Prostate gland (tissue), 2 donors: ENCODE data around the gene POFUT1. TPM values are rescaled to one million over a fixed set of nuclear protein-coding genes. Genes with fewer than 3 reads are reported as not detected.

Source experiments
- DNase-seq: peaks from one replicate; pipeline ENCODE4 v3.0.0-alpha.2; 2019; ENCODE audit warnings: low spot score
- H3K27ac ChIP-seq, 2 donors: fragments of 200-600 bp; sonication (generic); 2 replicates each; pipeline ENCODE4 v1.5.1; 2017 to 2019
- H3K27me3 ChIP-seq: fragments of 200-600 bp; sonication (generic); replicated peaks from 2 replicates; pipeline ENCODE4 v1.5.1; 2019; ENCODE audit not compliant: insufficient read depth
- H3K36me3 ChIP-seq, 2 donors: fragments of 200-600 bp; sonication (generic); 1 replicate in 1 of 2; 2 replicates in 1 of 2; pipeline versions ENCODE4 v1.5.1 to v1.8.1; 2017 to 2019
- H3K4me1 ChIP-seq: fragments of 200-600 bp; sonication (generic); replicated peaks from 2 replicates; pipeline ENCODE4 v1.5.1; 2019
- H3K4me3 ChIP-seq, 2 donors: fragments of 200-600 bp; sonication (generic); 2 replicates each; pipeline ENCODE4 v1.5.1; 2017 to 2019
- H3K9me3 ChIP-seq: fragments of 200-600 bp; sonication (generic); 2 replicates; pipeline ENCODE4 v1.5.1; 2017
- POLR2A ChIP-seq: fragments of 450-650 bp; IDR thresholded peaks from one replicate; pipeline ENCODE4 v1.6.1; 2016; ENCODE audit warnings: antibody characterized with exemption, mild to moderate bottlenecking
- POLR2AphosphoS5 ChIP-seq: sonication (generic); formaldehyde crosslinking; IDR thresholded peaks from one replicate; pipeline ENCODE4 v1.6.1; 2017; ENCODE audit warnings: antibody characterized with exemption
- WGBS: methylation state at CpG from one replicate; pipeline ENCODE4 v1.1.5; 2018; 5-methylcytosine and 5-hydroxymethylcytosine counted together
- intact Hi-C: fragments of 100-400 bp; cut with DNase I; formaldehyde crosslinking; loops from one replicate; pipeline ENCODE4 v1.14.2; 2022
- total RNA-seq, 2 donors: library from RNA; depleted of rRNA; stranded (reverse); fragments of >200 nt; gene quantifications; one replicate each; pipeline ENCODE4 v1.1.0, GENCODE V29; 2016
- TF ChIP-seq, protein P1 (sequence below), 4 experiments: fragments of 200-600 bp in 2 of 4; fragments of 450-650 bp in 2 of 4; sonication (generic) in 2 of 4; IDR thresholded peaks; 1 replicate in 3 of 4; 2 replicates in 1 of 4; pipeline ENCODE4 v1.5.1; 2016 to 2019; ENCODE audit warnings: antibody characterized with exemption in 4 of 4, mild to moderate bottlenecking in 2 of 4, moderate library complexity in 2 of 4

POFUT1 gene
- total RNA-seq, 2 donors from 2014 or later = 33.2 to 44.3 TPM

DNA sequence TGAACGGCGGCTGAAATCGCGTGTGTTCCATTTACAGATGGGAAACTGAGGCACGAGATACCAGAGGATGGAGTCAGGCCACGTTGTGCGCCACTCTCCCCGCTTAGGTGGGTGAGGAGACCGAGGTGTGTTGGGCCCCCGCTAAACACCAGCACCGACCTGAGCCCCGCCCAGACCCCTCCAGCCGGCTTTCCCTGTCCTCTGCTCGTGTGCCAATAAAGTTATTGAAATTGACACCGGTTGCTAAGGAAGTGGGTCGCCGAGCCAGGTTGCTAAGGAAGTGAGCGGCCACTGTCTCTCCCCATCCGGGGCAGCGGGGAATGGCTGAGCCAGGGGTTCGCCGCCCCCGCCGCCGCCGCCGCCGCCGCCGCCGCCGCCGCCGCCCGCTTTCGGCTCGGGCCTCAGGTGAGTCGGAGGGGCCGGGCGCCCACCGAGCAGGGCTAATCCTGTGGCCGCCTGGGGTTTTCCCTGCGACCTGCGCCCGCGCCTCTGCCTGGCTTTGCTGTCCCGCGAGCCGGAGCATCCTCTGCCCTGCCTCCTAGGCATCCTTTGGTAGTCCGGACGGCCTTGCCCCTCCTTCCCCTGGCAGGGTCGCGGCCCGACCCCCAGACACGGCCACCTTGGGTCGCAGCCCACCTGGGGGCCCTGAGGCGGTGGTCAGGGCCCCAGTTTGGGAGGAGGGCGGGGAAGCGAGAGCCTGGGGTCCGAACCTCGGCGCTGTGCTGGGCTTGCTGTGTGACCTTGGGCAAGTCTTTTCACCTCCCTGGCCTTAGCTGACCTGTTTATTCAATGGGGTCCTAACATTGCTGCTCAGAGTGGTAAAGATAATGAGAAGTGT, 69.9 kb downstream of the POFUT1 start, which contains the start of gene KIF3B:
KIF3B (plus strand) TSS at position 291 of the 838 bp plus-strand sequence. CDS start 32,127 bp downstream, outside the sequence.
- Histone ChIP-seq H3K36me3 (no peaks in the 10 kb centered on the region), H3K4me3 (peak within 1 kb of the TSS; percentile 81 to 94), H3K4me1 (peaks cover 4% of the 10 kb centered on the region), H3K27me3 (no peaks in the 10 kb centered on the region), H3K27ac (peak within 1 kb of the TSS; percentile 61 to 68), H3K9me3 (no peaks in the 10 kb centered on the region)
- TF ChIP-seq POLR2A = peak; percentile 38
- TF ChIP-seq, protein P1, sequence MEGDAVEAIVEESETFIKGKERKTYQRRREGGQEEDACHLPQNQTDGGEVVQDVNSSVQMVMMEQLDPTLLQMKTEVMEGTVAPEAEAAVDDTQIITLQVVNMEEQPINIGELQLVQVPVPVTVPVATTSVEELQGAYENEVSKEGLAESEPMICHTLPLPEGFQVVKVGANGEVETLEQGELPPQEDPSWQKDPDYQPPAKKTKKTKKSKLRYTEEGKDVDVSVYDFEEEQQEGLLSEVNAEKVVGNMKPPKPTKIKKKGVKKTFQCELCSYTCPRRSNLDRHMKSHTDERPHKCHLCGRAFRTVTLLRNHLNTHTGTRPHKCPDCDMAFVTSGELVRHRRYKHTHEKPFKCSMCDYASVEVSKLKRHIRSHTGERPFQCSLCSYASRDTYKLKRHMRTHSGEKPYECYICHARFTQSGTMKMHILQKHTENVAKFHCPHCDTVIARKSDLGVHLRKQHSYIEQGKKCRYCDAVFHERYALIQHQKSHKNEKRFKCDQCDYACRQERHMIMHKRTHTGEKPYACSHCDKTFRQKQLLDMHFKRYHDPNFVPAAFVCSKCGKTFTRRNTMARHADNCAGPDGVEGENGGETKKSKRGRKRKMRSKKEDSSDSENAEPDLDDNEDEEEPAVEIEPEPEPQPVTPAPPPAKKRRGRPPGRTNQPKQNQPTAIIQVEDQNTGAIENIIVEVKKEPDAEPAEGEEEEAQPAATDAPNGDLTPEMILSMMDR (IDR thresholded peaks at IDR 0.05) = no peak
- peak; percentile 95 for TF ChIP-seq POLR2AphosphoS5
- 2% methylated on average over 50 of the region's 62 CpGs for WGBS
- intact Hi-C loops = no loop called here
- peak; percentile 84 for DNase-seq

DNA sequence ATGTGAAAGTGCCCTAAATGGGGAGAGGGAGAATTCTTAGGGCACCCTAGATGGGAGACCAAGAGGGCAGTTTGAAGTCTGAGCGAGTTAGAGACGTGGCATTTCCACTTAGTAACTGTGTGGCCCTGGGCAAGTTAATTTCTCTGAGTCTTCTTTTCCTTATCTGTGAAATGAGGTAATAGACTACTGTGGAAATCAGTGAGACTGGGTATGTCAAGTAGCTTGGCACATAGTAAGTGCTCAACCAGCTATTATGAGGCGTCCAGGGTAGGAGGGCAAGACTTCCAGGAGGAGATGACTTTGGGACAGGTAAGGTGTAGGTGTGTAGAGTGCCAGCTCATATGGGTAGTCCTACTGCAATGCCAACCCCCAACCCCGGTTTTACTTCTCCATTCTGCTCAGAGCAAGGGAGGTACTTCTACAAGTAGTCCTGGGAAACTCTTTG, 70.5 kb downstream of the POFUT1 start:
- TF ChIP-seq POLR2A (no peak), POLR2AphosphoS5 (no peak)
- TF ChIP-seq, protein P1 (IDR thresholded peaks at IDR 0.05) = no peak
- H3K9me3 ChIP-seq = no peaks in the 10 kb centered on the region
- no peaks in the 10 kb centered on the region for H3K27me3 ChIP-seq
- peaks cover 4% of the 10 kb centered on the region for H3K4me1 ChIP-seq
- no peaks in the 10 kb centered on the region for H3K36me3 ChIP-seq
- no peak for DNase-seq
- intact Hi-C loops = no loop called here
- 57% methylated on average over 4 of the region's 4 CpGs for WGBS
- H3K27ac ChIP-seq = peak overlapping the region; percentile 61 to 68
- H3K4me3 ChIP-seq = peak overlapping the region; percentile 81 to 94

DNA sequence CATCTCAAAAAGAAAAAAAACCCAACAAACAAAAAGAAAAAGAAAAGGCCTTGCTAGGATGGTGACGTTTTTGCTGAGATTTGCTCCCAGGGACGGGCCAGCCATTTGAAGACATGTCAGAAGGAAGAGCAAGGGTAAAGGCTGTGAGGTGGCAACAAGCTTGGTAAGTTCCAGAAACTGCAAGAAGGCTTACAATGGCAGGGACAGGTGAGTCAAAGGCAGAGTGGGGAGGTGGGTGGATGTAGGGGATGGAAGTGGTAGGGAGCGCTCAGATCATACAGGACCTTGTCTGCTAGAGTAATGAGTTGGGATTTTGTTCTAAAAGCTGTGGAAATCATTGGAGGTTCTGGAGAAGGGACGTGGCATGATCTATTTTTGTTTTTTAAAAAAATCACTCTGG, 74.0 kb downstream of the POFUT1 start:
- no peak for DNase-seq
- no peaks in the 10 kb centered on the region for H3K36me3 ChIP-seq
- H3K9me3 ChIP-seq = no peaks in the 10 kb centered on the region
- no peak overlapping the region for H3K4me3 ChIP-seq
- H3K27me3 ChIP-seq = no peaks in the 10 kb centered on the region
- intact Hi-C loops = no loop called here
- 91% methylated on average over 4 of the region's 4 CpGs for WGBS
- H3K27ac ChIP-seq = no peak overlapping the region
- TF ChIP-seq POLR2A (no peak), POLR2AphosphoS5 (no peak)
- TF ChIP-seq, protein P1 (IDR thresholded peaks at IDR 0.05) = no peak
- H3K4me1 ChIP-seq = peaks cover 4% of the 10 kb centered on the region

DNA sequence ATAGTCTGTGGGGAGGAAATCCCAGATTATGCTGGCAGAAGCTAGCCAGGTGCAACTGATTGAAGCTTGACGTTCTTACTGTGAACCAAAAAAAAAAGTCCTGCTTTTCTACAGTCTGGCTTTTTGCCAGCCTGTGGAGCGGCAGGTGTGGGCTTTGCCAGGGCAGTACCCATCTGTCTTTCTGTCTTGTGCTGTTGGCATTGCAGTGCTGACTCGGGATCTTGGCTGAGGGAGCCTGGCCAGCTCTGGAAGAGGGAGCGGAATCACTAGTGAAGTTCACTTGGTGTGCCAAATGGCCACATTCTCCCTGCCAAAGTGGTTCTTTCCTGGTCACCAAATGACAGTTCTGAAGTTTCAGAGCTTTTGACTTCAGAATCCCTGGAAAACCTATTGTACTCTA, 74.8 kb downstream of the POFUT1 start:
- intact Hi-C loops = no loop called here

More for the DNA sequence above, 74.8 kb downstream of the POFUT1 start:
- 21% methylated on average over 4 of the region's 4 CpGs for WGBS
- no peak overlapping the region for H3K27ac ChIP-seq
- peaks cover 4% of the 10 kb centered on the region for H3K4me1 ChIP-seq
- no peaks in the 10 kb centered on the region for H3K27me3 ChIP-seq
- DNase-seq = peak; percentile 39
- TF ChIP-seq, protein P1 (IDR thresholded peaks at IDR 0.05) = no peak
- TF ChIP-seq POLR2AphosphoS5 (no peak), POLR2A (no peak)
- H3K4me3 ChIP-seq = no peak overlapping the region
- no peaks in the 10 kb centered on the region for H3K9me3 ChIP-seq
- H3K36me3 ChIP-seq = no peaks in the 10 kb centered on the region
